ENCODE measurements around the gene DOCK1.

DOCK1 gene

GRCh38 chr10:127186813-127187212 lies 281.6 kb downstream of the DOCK1 start:
- DNase-seq, result no peak

GRCh38 chr10:127189226-127189625 lies 284.0 kb downstream of the DOCK1 start:
- no peak for DNase-seq

- DNase-seq, result no peak
These were observed 285.2 kb downstream of the DOCK1 start for GRCh38 chr10:127190427-127190826.

GRCh38 chr10:127193125-127193524 lies 287.9 kb downstream of the DOCK1 start:
- peak; percentile 79 for DNase-seq

GRCh38 chr10:127194111-127194510 lies 288.9 kb downstream of the DOCK1 start:
- no peak for DNase-seq

GRCh38 chr10:127194599-127194998 lies 289.4 kb downstream of the DOCK1 start:
- no peak for DNase-seq

- DNase-seq, result no peak
These were observed 289.8 kb downstream of the DOCK1 start for GRCh38 chr10:127195041-127195506.

GRCh38 chr10:127195571-127196281 lies 290.5 kb downstream of the DOCK1 start:
- DNase-seq, result no peak

- DNase-seq, result peak; percentile 60
These were observed 291.3 kb downstream of the DOCK1 start, which contains the start of gene INSYN2A for GRCh38 chr10:127196282-127197153. TSS of gene INSYN2A (minus strand) at chr10:127196591. CDS start at chr10:127176395, 20,196 bp downstream.

GRCh38 chr10:127197154-127197432 lies 291.9 kb downstream of the DOCK1 start:
- DNase-seq, result no peak

GRCh38 chr10:127198307-127198706 lies 293.1 kb downstream of the DOCK1 start:
- no peak for DNase-seq

- no peak for DNase-seq
These were observed 293.5 kb downstream of the DOCK1 start for GRCh38 chr10:127198721-127199120.

GRCh38 chr10:127200646-127201045 lies 295.4 kb downstream of the DOCK1 start:
- no peak for DNase-seq

- DNase-seq, result no peak
These were observed 297.8 kb downstream of the DOCK1 start for GRCh38 chr10:127203067-127203466.

GRCh38 chr10:127207081-127207480 lies 301.9 kb downstream of the DOCK1 start:
- DNase-seq, result no peak

GRCh38 chr10:127210936-127211466 lies 305.8 kb downstream of the DOCK1 start:
- no peak for DNase-seq

GRCh38 chr10:127215866-127216265 lies 310.6 kb downstream of the DOCK1 start:
- no peak for DNase-seq

GRCh38 chr10:127216274-127216673 lies 311.0 kb downstream of the DOCK1 start:
- no peak for DNase-seq

GRCh38 chr10:127216786-127217185 lies 311.6 kb downstream of the DOCK1 start:
- no peak for DNase-seq

GRCh38 chr10:127218658-127219057 lies 313.4 kb downstream of the DOCK1 start:
- DNase-seq, result no peak

GRCh38 chr10:127221281-127221680 lies 316.1 kb downstream of the DOCK1 start:
- DNase-seq, result no peak

GRCh38 chr10:127227027-127227426 lies 321.8 kb downstream of the DOCK1 start:
- no peak for DNase-seq

- no peak for DNase-seq
These were observed 322.4 kb downstream of the DOCK1 start for GRCh38 chr10:127227663-127228062.

Data from fibroblast of skin of abdomen (primary cell).